GM21786 (cell line): ENCODE data around the gene FXYD2.
"Not testable (repeated sequence)": the region's sequence is repeated elsewhere in the genome, so short reads cannot be mapped to it uniquely, and the experiment has no call there.

Experiments used
- ATAC-seq: cut with Tn5 transposase; IDR thresholded peaks from one replicate; pipeline ENCODE4 v1.9.1; 2021; ENCODE audit not compliant: unreplicated experiment

The FXYD2 gene

GRCh38 chr11:117824571-117825537, at the start of gene FXYD2:
Gene FXYD2, minus strand, starts transcription at chr11:117824744. Its CDS starts 66 bp downstream, at chr11:117824678.
- ATAC-seq = no peak

GRCh38 chr11:117873828-117874125, 49.2 kb upstream of the FXYD2 start:
- no peak for ATAC-seq

GRCh38 chr11:117872975-117873827, 48.7 kb upstream of the FXYD2 start:
- ATAC-seq = no peak

- ATAC-seq = no peak
Measured at GRCh38 chr11:117872420-117872961, 47.9 kb upstream of the FXYD2 start.

GRCh38 chr11:117871784-117872183, 47.2 kb upstream of the FXYD2 start:
- ATAC-seq = no peak

- no peak for ATAC-seq
Measured at GRCh38 chr11:117871160-117871559, 46.6 kb upstream of the FXYD2 start.

GRCh38 chr11:117870103-117870952, 45.8 kb upstream of the FXYD2 start:
- no peak for ATAC-seq

- no peak for ATAC-seq
Measured at GRCh38 chr11:117869604-117870003, 45.1 kb upstream of the FXYD2 start.

GRCh38 chr11:117868815-117869561, 44.4 kb upstream of the FXYD2 start:
- ATAC-seq = no peak

- no peak for ATAC-seq
Measured at GRCh38 chr11:117868088-117868487, 43.5 kb upstream of the FXYD2 start.

GRCh38 chr11:117866526-117866925, 42.0 kb upstream of the FXYD2 start:
- ATAC-seq = no peak

GRCh38 chr11:117865546-117865945, 41.0 kb upstream of the FXYD2 start:
- not testable (repeated sequence) for ATAC-seq

GRCh38 chr11:117863383-117863782, 38.8 kb upstream of the FXYD2 start:
- no peak for ATAC-seq

- ATAC-seq = no peak
Measured at GRCh38 chr11:117862753-117863152, 38.2 kb upstream of the FXYD2 start.

GRCh38 chr11:117862019-117862725, 37.6 kb upstream of the FXYD2 start:
- no peak for ATAC-seq

- ATAC-seq = no peak
Measured at GRCh38 chr11:117861151-117862018, 36.8 kb upstream of the FXYD2 start.

GRCh38 chr11:117860139-117860538, 35.6 kb upstream of the FXYD2 start:
- no peak for ATAC-seq

- ATAC-seq = no peak
Measured at GRCh38 chr11:117859488-117860112, 35.1 kb upstream of the FXYD2 start.
